Ramos (cell line): Measurements from ENCODE around the gene BCL2L1.

Experiments
- in situ Hi-C: fragments of 300-500 bp; cut with MboI; formaldehyde crosslinking; loops from one replicate; pipeline ENCODE4 v1.14.3; 2022; ENCODE audit warnings: low sequenced_read_pairs; ENCODE audit not compliant: unreplicated experiment

The BCL2L1 gene

GRCh38 chr20:31712112-31712553 is 10.5 kb downstream of the BCL2L1 start:
- in situ Hi-C loops = loop anchor here (10.0 kb wide), 1 partner anchor 147 kb away; no protein-coding TSS in a partner anchor

GRCh38 chr20:31711179-31712111 is 11.2 kb downstream of the BCL2L1 start:
- in situ Hi-C loops = loop anchor here (10.0 kb wide), 1 partner anchor 147 kb away; no protein-coding TSS in a partner anchor

- in situ Hi-C loops = loop anchor here (10.0 kb wide), 1 partner anchor 146 kb away; no protein-coding TSS in a partner anchor
Observed at GRCh38 chr20:31710423-31711108, 12.1 kb downstream of the BCL2L1 start.

GRCh38 chr20:31709939-31710338 is 12.7 kb downstream of the BCL2L1 start:
- in situ Hi-C loops = loop anchor here (10.0 kb wide), 1 partner anchor 145 kb away; no protein-coding TSS in a partner anchor

GRCh38 chr20:31708736-31709534 is 13.7 kb downstream of the BCL2L1 start:
- in situ Hi-C loops = no loop called here

- in situ Hi-C loops = no loop called here
Observed at GRCh38 chr20:31707994-31708735, 14.5 kb downstream of the BCL2L1 start.

- in situ Hi-C loops = no loop called here
Observed at GRCh38 chr20:31707258-31707615, 15.4 kb downstream of the BCL2L1 start.

- in situ Hi-C loops = no loop called here
Observed at GRCh38 chr20:31706607-31707257, 15.9 kb downstream of the BCL2L1 start.

GRCh38 chr20:31705598-31706597 is 16.8 kb downstream of the BCL2L1 start:
- in situ Hi-C loops = no loop called here

- in situ Hi-C loops = no loop called here
Observed at GRCh38 chr20:31705191-31705590, 17.5 kb downstream of the BCL2L1 start.

GRCh38 chr20:31704225-31705119 is 18.2 kb downstream of the BCL2L1 start:
- in situ Hi-C loops = no loop called here

GRCh38 chr20:31701591-31701990 is 21.1 kb downstream of the BCL2L1 start:
- in situ Hi-C loops = no loop called here

- in situ Hi-C loops = no loop called here
Observed at GRCh38 chr20:31700747-31701146, 21.9 kb downstream of the BCL2L1 start.

GRCh38 chr20:31699801-31700728 is 22.6 kb downstream of the BCL2L1 start:
- in situ Hi-C loops = no loop called here

- in situ Hi-C loops = no loop called here
Observed at GRCh38 chr20:31698803-31699718, 23.6 kb downstream of the BCL2L1 start.
